NCI-H1092 (cell line): ENCODE measurements around the gene ELMO2.

Experiments used
- DNase-seq: peaks from one replicate; lab custom pipeline; 2025; lab: John Stamatoyannopoulos, UW

Gene ELMO2, protein sequence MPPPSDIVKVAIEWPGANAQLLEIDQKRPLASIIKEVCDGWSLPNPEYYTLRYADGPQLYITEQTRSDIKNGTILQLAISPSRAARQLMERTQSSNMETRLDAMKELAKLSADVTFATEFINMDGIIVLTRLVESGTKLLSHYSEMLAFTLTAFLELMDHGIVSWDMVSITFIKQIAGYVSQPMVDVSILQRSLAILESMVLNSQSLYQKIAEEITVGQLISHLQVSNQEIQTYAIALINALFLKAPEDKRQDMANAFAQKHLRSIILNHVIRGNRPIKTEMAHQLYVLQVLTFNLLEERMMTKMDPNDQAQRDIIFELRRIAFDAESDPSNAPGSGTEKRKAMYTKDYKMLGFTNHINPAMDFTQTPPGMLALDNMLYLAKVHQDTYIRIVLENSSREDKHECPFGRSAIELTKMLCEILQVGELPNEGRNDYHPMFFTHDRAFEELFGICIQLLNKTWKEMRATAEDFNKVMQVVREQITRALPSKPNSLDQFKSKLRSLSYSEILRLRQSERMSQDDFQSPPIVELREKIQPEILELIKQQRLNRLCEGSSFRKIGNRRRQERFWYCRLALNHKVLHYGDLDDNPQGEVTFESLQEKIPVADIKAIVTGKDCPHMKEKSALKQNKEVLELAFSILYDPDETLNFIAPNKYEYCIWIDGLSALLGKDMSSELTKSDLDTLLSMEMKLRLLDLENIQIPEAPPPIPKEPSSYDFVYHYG

DNA sequence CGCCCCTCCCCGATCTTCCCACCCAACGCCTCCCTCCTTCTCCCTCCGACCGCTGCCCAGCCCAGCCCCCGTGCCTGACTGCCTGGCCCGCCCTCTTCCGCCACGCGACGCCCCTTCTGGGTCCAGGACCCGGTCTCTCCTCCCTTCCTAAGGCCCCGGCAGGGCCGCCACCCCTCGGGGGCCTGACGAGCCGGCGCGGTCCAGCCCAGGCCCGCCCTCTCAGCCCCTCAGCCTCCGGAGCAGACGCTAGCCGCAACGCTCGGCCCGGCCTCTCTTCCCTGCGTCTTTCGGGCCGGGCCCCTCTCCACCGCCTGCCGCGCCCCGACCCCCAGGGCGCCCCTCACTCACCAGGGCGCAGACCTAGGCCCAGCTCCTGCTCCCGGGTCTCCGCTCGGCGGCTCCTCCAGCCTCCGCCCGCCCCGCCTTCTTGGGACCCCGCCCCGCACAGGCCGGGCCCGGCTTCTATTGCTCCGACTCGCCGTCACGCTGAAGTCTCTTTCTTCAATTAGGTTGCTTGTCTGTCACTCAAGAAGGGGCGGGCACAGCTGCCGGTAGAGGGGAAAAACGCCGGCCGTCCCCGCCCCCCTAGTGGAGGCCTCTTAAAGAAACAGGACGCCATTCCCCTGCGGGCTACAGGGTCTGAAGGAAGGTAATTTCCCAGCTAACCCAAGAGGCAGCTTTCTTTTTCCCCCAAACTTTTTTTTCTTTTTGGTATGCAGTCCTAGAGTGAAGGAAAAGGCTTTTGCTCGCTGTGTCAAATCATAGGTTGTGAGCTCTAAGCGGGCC lies at the start of gene ELMO2:
TSS of gene ELMO2 (minus strand) at position 416 of the 786 bp plus-strand sequence. CDS start 12,133 bp downstream, outside the sequence.
- DNase-seq: peak; percentile 96

DNA sequence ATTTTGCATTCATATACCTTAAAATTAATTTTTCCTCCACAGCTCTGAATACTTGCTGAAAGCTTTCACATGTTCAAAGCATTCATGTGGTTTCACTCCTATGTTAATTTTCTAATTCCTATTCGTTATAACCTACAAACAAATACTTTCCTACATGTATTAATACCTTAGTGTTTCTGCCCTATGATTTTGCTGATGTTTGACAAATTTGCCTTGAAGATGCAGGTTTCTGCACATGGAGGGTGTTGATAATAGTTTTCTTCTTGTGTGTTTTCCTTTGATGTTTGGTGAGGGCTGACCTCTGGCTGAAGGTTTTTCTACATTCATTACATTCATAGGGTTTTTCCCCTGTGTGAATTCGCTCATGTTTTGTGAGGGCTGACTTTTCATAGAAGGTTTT lies 49.3 kb upstream of the ELMO2 start:
- no peak for DNase-seq

DNA sequence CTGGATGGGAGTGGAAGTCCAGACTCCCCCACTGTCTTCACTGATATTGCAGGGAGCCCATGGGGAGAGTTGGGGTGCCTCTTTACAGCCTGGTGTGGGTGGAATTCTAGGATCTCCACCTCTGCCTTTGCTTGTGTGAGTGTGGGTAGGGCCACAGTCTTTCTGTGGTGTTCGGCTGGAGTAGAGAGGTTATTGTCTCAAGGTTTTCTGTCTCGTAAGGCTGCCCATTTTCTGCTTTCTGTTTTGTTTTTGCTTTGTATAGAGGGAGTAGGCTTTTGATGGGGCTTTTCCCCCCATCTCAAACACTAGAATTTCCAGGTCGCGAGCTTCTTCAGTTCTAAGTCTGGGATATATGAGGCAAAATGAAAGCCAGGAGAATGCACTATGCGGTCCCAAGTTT lies 40.4 kb upstream of the ELMO2 start:
- DNase-seq: no peak

DNA sequence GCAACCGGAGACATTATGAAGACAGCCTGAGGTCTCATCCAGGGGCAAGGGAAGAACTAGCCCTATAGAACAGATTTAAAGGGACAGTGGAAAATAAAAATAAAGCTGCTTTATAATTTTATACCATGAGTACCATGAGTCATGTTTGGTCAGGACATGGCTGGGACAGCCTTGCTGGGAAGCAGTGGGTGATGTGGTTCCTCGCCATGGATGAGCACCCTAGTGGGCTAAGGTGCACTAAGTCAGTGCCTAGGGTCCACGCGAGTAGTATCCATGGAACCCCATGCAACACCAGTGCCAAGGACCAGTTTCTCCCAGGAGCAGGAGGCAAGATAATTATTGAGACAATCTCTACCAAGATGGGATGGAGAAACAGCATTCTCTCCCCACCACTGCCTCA lies 33.4 kb upstream of the ELMO2 start:
- no peak for DNase-seq

GRCh38 chr20:46438156-46438750 lies 31.8 kb upstream of the ELMO2 start:
- DNase-seq: peak; percentile 23

GRCh38 chr20:46435146-46435545 lies 28.7 kb upstream of the ELMO2 start:
- DNase-seq: no peak

GRCh38 chr20:46434597-46434996 lies 28.2 kb upstream of the ELMO2 start:
- DNase-seq: no peak

- no peak for DNase-seq
These were observed 26.6 kb upstream of the ELMO2 start for GRCh38 chr20:46433051-46433450.

DNA sequence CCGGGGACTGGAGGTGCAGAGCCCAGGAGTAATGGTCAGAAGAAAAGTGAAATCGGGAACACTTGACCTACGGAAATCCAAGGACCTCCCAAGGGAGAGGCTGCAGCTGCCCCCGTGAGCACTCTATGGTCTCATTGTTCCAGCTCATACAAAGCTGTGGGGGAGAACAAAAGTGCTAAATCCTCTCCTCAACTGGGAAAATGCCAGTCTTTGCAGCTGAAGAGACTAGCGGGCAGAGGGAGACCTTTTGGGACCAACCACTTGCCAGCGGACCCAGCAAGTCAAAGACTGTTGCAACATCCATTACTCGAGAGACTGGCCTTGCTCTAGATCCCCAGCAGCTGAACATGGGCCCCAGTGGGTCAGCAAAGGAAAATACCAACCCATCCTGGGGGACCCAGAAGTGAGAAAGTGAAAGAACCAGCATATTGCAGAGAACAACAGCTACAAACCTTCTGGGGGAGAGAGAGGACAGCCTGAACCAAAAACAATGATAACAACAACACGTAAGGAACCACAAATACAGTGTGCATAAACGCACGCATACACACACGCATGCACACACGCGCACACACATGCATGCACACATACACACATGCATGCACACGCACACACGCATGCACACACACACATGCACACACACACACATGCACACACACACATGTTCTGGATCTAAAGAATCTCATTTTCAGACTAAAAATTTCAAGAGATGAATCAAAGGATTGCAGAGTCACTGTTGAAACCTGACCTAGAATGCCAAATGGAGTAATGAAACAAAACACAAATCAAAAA lies 24.7 kb upstream of the ELMO2 start:
- DNase-seq: no peak

- DNase-seq: no peak
These were observed 21.0 kb upstream of the ELMO2 start for GRCh38 chr20:46427384-46427783.

DNA sequence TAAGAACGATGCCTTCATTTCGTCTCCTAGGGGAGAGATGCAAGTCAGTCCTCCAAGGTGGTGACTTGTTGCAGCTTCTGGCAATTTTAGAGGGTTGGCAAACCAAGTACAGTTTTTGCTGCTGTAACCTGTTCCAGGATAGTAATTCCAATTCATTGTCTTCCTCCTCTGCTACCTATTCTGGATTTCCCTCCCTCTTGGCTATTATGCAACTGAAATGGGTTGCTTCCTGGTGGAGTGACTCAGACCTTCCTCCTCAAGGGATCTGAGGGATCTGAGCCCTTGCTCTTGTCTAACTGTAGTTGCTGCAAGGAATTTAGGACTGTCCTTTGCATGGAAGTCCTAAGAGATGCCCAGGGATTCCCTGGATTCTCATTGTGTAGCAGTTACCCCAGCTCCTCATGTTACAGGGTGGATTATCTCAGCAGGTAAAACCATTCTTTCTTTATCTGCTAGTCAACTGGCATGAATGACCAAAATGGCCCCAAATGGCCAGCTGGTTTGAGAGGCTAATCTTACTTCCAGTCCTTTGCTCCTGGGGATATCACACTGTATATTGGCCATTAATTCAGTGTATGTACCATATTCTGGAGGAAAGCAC lies 17.6 kb upstream of the ELMO2 start:
- no peak for DNase-seq

DNA sequence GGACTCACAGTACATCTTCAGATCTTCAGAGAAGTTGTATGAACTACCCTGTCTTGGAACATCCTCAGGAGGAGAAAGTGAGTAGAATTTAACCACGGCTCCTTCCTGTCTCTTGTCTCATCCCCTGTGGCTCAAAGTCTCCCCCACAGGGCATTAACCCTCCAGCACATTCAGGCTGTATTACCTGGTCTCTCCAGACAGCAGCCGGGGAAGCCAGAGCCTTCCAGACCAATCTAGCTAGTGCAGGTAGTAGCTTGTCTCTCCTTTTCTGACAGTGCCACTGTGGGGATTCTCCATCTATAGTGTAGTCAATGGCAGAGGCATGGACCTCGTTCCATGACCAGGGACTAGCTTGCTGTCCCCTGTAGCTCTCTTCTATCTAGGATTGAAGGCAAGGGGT lies 16.9 kb upstream of the ELMO2 start:
- DNase-seq: no peak

GRCh38 chr20:46420878-46421277 lies 14.5 kb upstream of the ELMO2 start:
- no peak for DNase-seq

DNA sequence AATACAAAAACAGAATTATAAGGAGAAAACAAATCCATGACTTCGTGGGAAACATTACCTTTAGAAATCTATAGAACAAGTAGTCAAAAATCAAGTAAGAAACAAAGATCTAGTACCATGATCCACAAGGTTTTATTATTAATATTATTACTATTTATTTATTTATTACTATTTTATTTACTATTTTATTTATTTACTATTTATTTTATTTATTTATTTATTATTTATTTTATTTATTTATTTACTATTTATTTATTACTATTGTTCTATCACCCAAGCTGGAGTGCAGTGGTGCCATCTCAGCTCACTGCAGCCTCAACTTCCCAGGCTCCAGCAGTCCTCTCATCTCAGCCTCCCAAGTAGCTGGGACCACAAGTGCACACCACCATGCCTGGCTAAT lies 13.5 kb upstream of the ELMO2 start:
- DNase-seq: no peak

DNA sequence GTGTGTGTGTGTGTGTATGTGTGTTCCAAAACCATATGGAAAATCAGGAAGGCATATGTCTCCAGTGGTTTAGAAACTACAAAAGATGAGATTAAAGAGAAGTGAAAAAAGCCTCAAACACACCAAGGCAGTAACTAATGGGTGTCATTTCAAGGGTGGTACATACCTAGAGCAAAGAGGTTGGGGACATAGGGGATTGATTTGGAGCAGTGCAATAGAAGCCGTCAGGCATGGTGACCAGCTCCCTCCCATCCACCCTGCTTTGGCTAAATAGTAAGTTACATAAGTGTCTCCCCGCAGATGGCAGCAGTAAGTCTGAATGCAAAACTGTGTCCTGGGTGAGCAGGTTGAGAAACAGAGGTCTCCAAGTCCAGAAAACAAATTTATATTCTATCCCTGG lies 10.4 kb upstream of the ELMO2 start:
- DNase-seq: no peak

DNA sequence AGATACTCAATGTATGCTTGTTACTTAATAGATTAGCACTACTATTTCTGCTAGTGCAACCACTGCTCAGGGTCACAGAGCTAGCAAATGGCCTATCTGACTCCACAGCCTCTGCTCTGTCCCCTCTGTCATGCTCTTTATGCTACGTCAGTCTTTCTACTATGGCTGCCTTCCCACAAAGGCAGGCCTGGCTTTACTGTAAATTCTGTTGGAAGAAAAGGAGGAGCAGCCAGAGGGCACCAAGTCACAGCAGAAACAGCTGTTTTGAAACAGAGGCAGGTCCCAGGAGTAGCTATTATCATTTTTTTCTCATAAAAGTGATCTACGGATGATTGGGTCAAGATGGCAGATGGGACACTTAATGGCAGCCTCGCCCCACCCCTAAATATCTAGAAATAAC lies 10.0 kb upstream of the ELMO2 start:
- no peak for DNase-seq

DNA sequence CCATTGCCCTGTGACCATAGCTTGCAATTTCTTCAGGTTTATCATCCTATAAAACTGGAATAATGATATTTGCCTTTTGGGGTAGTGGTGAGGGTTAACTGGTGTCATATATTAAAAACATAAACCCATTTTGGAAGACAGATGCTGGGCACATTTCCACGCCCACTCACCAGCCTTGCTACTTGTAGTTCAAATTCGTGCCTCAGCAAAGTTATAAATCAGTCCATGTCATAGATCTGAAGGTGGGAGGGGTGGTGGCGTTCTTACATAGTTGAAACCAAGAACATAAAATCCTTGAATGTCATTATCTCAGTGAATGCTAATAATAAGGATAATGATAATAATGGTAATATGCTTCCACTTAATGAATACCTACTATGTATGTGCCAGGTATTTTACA lies 9.4 kb upstream of the ELMO2 start:
- no peak for DNase-seq

- DNase-seq: no peak
These were observed 8.2 kb upstream of the ELMO2 start for GRCh38 chr20:46414608-46415007.

- no peak for DNase-seq
These were observed 5.2 kb upstream of the ELMO2 start for GRCh38 chr20:46411637-46412036.

DNA sequence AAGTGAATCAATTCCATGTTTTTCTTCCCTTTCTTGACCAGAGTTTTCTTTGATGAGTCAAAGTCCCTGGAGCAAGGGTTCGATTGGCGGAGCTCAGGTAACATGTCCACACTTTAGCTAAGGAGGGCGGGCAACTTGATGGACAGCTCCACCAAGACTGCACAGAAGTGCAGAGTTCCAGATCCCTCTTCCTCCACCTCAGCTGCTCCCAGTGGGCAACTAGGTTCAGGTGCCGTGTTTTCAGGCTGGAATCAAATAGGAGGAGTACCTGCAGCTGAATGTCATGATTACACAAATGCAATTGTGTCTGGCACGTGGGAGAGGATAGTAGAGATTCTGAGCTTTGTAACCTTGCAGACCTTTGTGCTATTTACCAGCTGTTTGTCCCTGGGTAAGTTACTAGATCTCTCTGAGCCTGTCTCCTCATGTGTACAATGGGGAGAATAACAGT lies 1.9 kb upstream of the ELMO2 start:
- no peak for DNase-seq

- no peak for DNase-seq
These were observed 1.2 kb upstream of the ELMO2 start for GRCh38 chr20:46407671-46407996.
